HepG2 (cell line): ENCODE data around the gene UBL7. TPM values are rescaled to one million over a fixed set of nuclear protein-coding genes. Genes with fewer than 3 reads are reported as not detected.

ENCODE experiments used
- ATAC-seq: fragments of 200-7000 bp; cut with Tn5 transposase; 3 replicates; pipeline ENCODE4 v1.9.1; 2020; ENCODE audit warnings: mild to moderate bottlenecking, moderate library complexity
- BruUV-seq: library from RNA; stranded (reverse); fragments of 400-500 nt; replicated peaks from 2 replicates; lab custom pipeline; 2021; lab: Mats Ljungman, UMichigan
- CTCF ChIA-PET: fragments of 300-600 bp; formaldehyde crosslinking; extraction: SDS; loops from one replicate; lab custom pipeline; 2021; ENCODE audit warnings: low total read pairs, inconsistent platforms, low intra/inter-chr PET ratio; lab: Yijun Ruan, JAX
- POLR2A ChIA-PET: fragments of 350-600 bp; sonication (Branson Sonifier 250); formaldehyde crosslinking; loops from one replicate; lab custom pipeline; 2020; ENCODE audit warnings: antibody characterized with exemption, inconsistent platforms; lab: Yijun Ruan, JAX
- DNase-seq: peaks from one replicate; pipeline ENCODE4 v3.0.0-alpha.2; 2015; ENCODE audit warnings: low spot score
- FAIRE-seq: peaks from 3 replicates; lab custom pipeline; 2011; peaks lifted over from hg19 to GRCh38; lab: Jason Lieb, UNC
- H2AFZ ChIP-seq: one replicate; pipeline ENCODE4 v1.6.1; 2011; ENCODE audit warnings: low read length, inconsistent platforms
- H3K27ac ChIP-seq: fragments of 300-600 bp; 3 replicates; pipeline ENCODE4 v1.8.0; 2011; ENCODE audit warnings: mixed run types, mild to moderate bottlenecking, mixed read lengths, low read length, inconsistent platforms; ENCODE audit not compliant: insufficient read depth; ENCODE audit errors: extremely low read length
- H3K27me3 ChIP-seq, 2 experiments: fragments of 200-600 bp in 1 of 2; 2 replicates in 1 of 2; 3 replicates in 1 of 2; pipeline versions ENCODE4 v1.6.0 to v1.8.0; 2011; ENCODE audit warnings: low read length in 2 of 2, mild to moderate bottlenecking in 2 of 2, moderate library complexity in 2 of 2, inconsistent platforms in 1 of 2; ENCODE audit not compliant: insufficient read depth in 2 of 2, control insufficient read depth in 1 of 2
- H3K36me3 ChIP-seq, 2 experiments: fragments of 200-600 bp in 1 of 2; replicated peaks in 1 of 2; 2 replicates in 1 of 2; 3 replicates in 1 of 2; pipeline versions ENCODE4 v1.5.1 to v1.8.0; 2011; ENCODE audit warnings: low read length in 2 of 2, inconsistent platforms in 1 of 2; ENCODE audit not compliant: insufficient read depth in 2 of 2, control insufficient read depth in 1 of 2
- H3K4me1 ChIP-seq: 2 replicates; pipeline ENCODE4 v1.5.1; 2012; ENCODE audit warnings: low read length, inconsistent platforms; ENCODE audit not compliant: insufficient read depth
- H3K4me2 ChIP-seq: 2 replicates; pipeline ENCODE4 v1.6.0; 2011; ENCODE audit warnings: low read depth, low read length, inconsistent platforms
- H3K4me3 ChIP-seq, 3 experiments: fragments of 200-600 bp in 1 of 3; sonication (generic), shearing (Covaris generic) in 1 of 3; replicated peaks in 1 of 3; 2 replicates each; pipeline ENCODE4 v1.5.1; 2011 to 2016; ENCODE audit warnings: low read length in 3 of 3, inconsistent platforms in 2 of 3, low read depth in 2 of 3, mild to moderate bottlenecking in 2 of 3, control low read depth in 1 of 3, mixed read lengths in 1 of 3; ENCODE audit not compliant: insufficient read depth in 1 of 3
- H3K79me2 ChIP-seq: one replicate; pipeline ENCODE4 v1.6.1; 2011; ENCODE audit warnings: low read length, inconsistent platforms; ENCODE audit not compliant: insufficient read depth
- H3K9ac ChIP-seq: 2 replicates; pipeline ENCODE4 v1.6.0; 2011; ENCODE audit warnings: mild to moderate bottlenecking, low read depth, low read length, inconsistent platforms; ENCODE audit not compliant: insufficient read depth
- H3K9me3 ChIP-seq: 2 replicates; pipeline ENCODE4 v1.5.1; 2012; ENCODE audit warnings: mild to moderate bottlenecking, low read length
- H4K20me1 ChIP-seq: 2 replicates; pipeline ENCODE4 v1.6.0; 2011; ENCODE audit warnings: inconsistent platforms, mild to moderate bottlenecking, low read length, moderate library complexity; ENCODE audit not compliant: insufficient read depth
- AGO2 ChIP-seq: fragments of 200-400 bp; formaldehyde crosslinking; optimal IDR thresholded peaks from 2 replicates; pipeline ENCODE3; 2017; ENCODE audit warnings: mild to moderate bottlenecking, low read depth, low read length, moderate library complexity
- CSRNP2 ChIP-seq: sonication (generic); formaldehyde crosslinking; conservative IDR thresholded peaks from 2 replicates; pipeline ENCODE4 v1.8.0; 2022; ENCODE audit warnings: low read depth, missing genetic modification reagents
- ELF3 ChIP-seq: IDR thresholded peaks from 2 replicates; pipeline ENCODE4 v1.6.1; 2016; ENCODE audit warnings: missing genetic modification reagents, missing compliant biosample characterization
- GPN1 ChIP-seq: sonication (generic); formaldehyde crosslinking; IDR thresholded peaks from 2 replicates; pipeline ENCODE4 v1.5.1; 2020; ENCODE audit warnings: missing genetic modification reagents, borderline replicate concordance
- NCOR1 ChIP-seq: fragments of 200-600 bp; sonication (generic); IDR thresholded peaks from 2 replicates; pipeline ENCODE4 v1.7.0; 2017; ENCODE audit warnings: antibody characterized with exemption, low read length, borderline replicate concordance
- NFATC3 ChIP-seq: sonication (generic); formaldehyde crosslinking; IDR thresholded peaks from 2 replicates; pipeline ENCODE4 v1.5.1; 2020; ENCODE audit warnings: mild to moderate bottlenecking, missing genetic modification reagents
- RFX3 ChIP-seq: IDR thresholded peaks from 2 replicates; pipeline ENCODE4 v1.6.1; 2016; ENCODE audit warnings: missing biosample characterization, missing genetic modification reagents
- SIX1 ChIP-seq: sonication (generic); formaldehyde crosslinking; IDR thresholded peaks from 2 replicates; pipeline ENCODE4 v1.4.0; 2020; ENCODE audit warnings: missing genetic modification reagents, borderline replicate concordance
- SMYD3 ChIP-seq: sonication (generic); formaldehyde crosslinking; IDR thresholded peaks from 2 replicates; pipeline ENCODE4 v1.8.1; 2023; ENCODE audit warnings: mild to moderate bottlenecking, missing genetic modification reagents
- ZBTB14 ChIP-seq: sonication (generic); formaldehyde crosslinking; IDR thresholded peaks from 2 replicates; pipeline ENCODE4 v1.4.0; 2020; ENCODE audit warnings: missing genetic modification reagents
- ZNF17 ChIP-seq: sonication (generic); formaldehyde crosslinking; IDR thresholded peaks from 2 replicates; pipeline ENCODE4 v1.5.0; 2020; ENCODE audit warnings: mild to moderate bottlenecking, missing genetic modification reagents
- WGBS: methylation state at CpG from one replicate; pipeline ENCODE4 v1.1.6; 2017; ENCODE audit warnings: low lambda C conversion rate; 5-methylcytosine and 5-hydroxymethylcytosine counted together
- in situ Hi-C: cut with HindIII; loops from 2 replicates; pipeline ENCODE4 v1.10.0; 2017; ENCODE audit warnings: low pct_unique_long_range_greater_than_20kb; ENCODE audit not compliant: extremely low pct_ligation_motif_present
- intact Hi-C: fragments of 100-400 bp; cut with micrococcal nuclease; formaldehyde crosslinking; loops from one replicate; pipeline ENCODE4 v1.10.0; 2022; ENCODE audit not compliant: unreplicated experiment
- polyA plus RNA-seq, 8 experiments: library from polyadenylated mRNA; depleted of rRNA in 3 of 8; stranded (reverse) in 7 of 8; unstranded in 1 of 8; fragments of >200 nt; fragmentation: Illumina TruSeq in 4 of 8; extraction: Trizol in 4 of 8; gene quantifications; 2 replicates each; pipeline versions ENCODE4 v1.2.1 to v1.2.3, GENCODE V29; 2011 to 2016; ENCODE audit warnings: low read depth in 4 of 8, missing spikeins in 1 of 8, mixed read lengths in 1 of 8; ENCODE audit not compliant: insufficient read depth in 1 of 8
- total RNA-seq, 5 experiments: library from RNA; depleted of rRNA; stranded (reverse); fragments of >200 nt; fragmentation: Illumina TruSeq; extraction: Trizol; gene quantifications; 2 replicates each; pipeline ENCODE4 v1.2.3, GENCODE V29; 2016; ENCODE audit warnings: low read depth in 1 of 5

Gene UBL7
- total and polyA plus RNA-seq, 2 of the 13 experiments (the other 11 are each of a cell fraction or from before 2014, with no cell fraction given): 55.0 to 63.5 TPM

- FAIRE-seq: no peak
- H3K4me1 ChIP-seq: peaks cover 56% of the 10 kb centered on the region
- H3K27ac ChIP-seq: no peak overlapping the region
- H3K79me2 ChIP-seq: no peaks in the 10 kb centered on the region
- TF ChIP-seq ZBTB14 (CRISPR knock-in tag) (no peak), NFATC3 (no peak), SIX1 (CRISPR knock-in tag) (no peak), SMYD3 (CRISPR knock-in tag) (no peak), GPN1 (CRISPR knock-in tag) (no peak), NCOR1 (no peak), CSRNP2 (CRISPR knock-in tag) (no peak), AGO2 (no peak), ELF3 (CRISPR knock-in tag) (no peak), ZNF17 (no peak), RFX3 (CRISPR knock-in tag) (no peak)
- intact Hi-C loops: no loop called here
- no TSS peak for BruUV-seq
- H3K36me3 ChIP-seq: no peaks in the 10 kb centered on the region
- ATAC-seq: peak; percentile 7; the same call in 2 of the 3 replicates
- no peak overlapping the region for H2AFZ ChIP-seq
- H3K4me2 ChIP-seq: no peak overlapping the region
- H3K27me3 ChIP-seq: peaks cover 6 to 44% of the 10 kb centered on the region in 2 experiments
- ChIA-PET POLR2A (interaction anchor here (0.5 to 4.4 kb wide), 5 partner anchors 14 to 162 kb away, joined by 3 to 18 read pairs (median 3); no protein-coding TSS in a partner anchor), CTCF (no interaction called here)
- H3K4me3 ChIP-seq: no peak overlapping the region
- H3K9ac ChIP-seq: no peak overlapping the region
- no peak for DNase-seq
- 82% methylated on average over 3 of the region's 13 CpGs for WGBS
- in situ Hi-C loops: no loop called here
- no peaks in the 10 kb centered on the region for H3K9me3 ChIP-seq
- no peaks in the 10 kb centered on the region for H4K20me1 ChIP-seq
These were observed 57.9 kb downstream of the UBL7 start for GRCh38 chr15:74402873-74403587.
